Stimulated activated CD8-positive, alpha-beta memory T cell treated with anti-CD3 and anti-CD28 coated beads, Interleukin-4, amount 100 ng/mL, for 4 hours (primary cell): ENCODE data around the gene CMPK1.

Experiments used
- DNase-seq, 2 donors: peaks; one replicate each; pipeline ENCODE4 v3.0.0-alpha.2; 2020; ENCODE audit warnings: low read depth in 2 of 2, low spot score in 1 of 2

The CMPK1 gene

GRCh38 chr1:47418681-47419325, 85.2 kb downstream of the CMPK1 start:
- no peak for DNase-seq

GRCh38 chr1:47420547-47420946, 87.0 kb downstream of the CMPK1 start:
- no peak for DNase-seq

GRCh38 chr1:47423872-47424271, 90.3 kb downstream of the CMPK1 start:
- DNase-seq: no peak

- no peak for DNase-seq
These were observed 90.9 kb downstream of the CMPK1 start for GRCh38 chr1:47424336-47424982.
